SK-N-SH (cell line): ENCODE results near the gene PHAF1. TPM values are rescaled to one million over a fixed set of nuclear protein-coding genes. Genes with fewer than 3 reads are reported as not detected.
A peak's percentile ranks its signal among the peaks of the same experiment; 100 is the strongest.

Source experiments
- CTCF ChIA-PET: fragments of 300-600, 350-600 bp; formaldehyde crosslinking; extraction: SDS; loops from one replicate; lab custom pipeline; 2021; lab: Yijun Ruan, JAX
- POLR2A ChIA-PET: fragments of 350-600 bp; sonication (Branson Sonifier 250); formaldehyde crosslinking; extraction: SDS; loops from one replicate; lab custom pipeline; 2020; ENCODE audit warnings: antibody characterized with exemption, inconsistent platforms; lab: Yijun Ruan, JAX
- DNase-seq: peaks from one replicate; pipeline ENCODE4 v3.0.0; 2012
- H2AFZ ChIP-seq: fragments of 200-600 bp; sonication (generic); 2 replicates; pipeline ENCODE4 v1.8.1; 2016; ENCODE audit warnings: antibody characterized with exemption, mild to moderate bottlenecking, low read depth
- H3F3A ChIP-seq: fragments of 200-600 bp; sonication (generic); replicated peaks from 2 replicates; pipeline ENCODE3; 2016; ENCODE audit warnings: antibody characterized with exemption, mild to moderate bottlenecking; ENCODE audit not compliant: insufficient read depth
- H3K27ac ChIP-seq, 2 experiments: fragments of 200-500 bp in 1 of 2; fragments of 200-600 bp in 1 of 2; sonication (Bioruptor generic) in 1 of 2; sonication (generic), shearing (Covaris generic) in 1 of 2; 2 replicates each; pipeline versions ENCODE4 v1.5.1 to v1.6.1; 2014 to 2016; ENCODE audit warnings: low read depth in 2 of 2, inconsistent platforms in 1 of 2, low read length in 1 of 2, mild to moderate bottlenecking in 1 of 2, mixed read lengths in 1 of 2
- H3K27me3 ChIP-seq: fragments of 200-600 bp; sonication (generic), shearing (Covaris generic); 2 replicates; pipeline ENCODE4 v1.6.1; 2016; ENCODE audit warnings: mixed run types; ENCODE audit not compliant: insufficient read depth
- H3K36me3 ChIP-seq, 2 experiments: fragments of 200-500 bp in 1 of 2; fragments of 200-600 bp in 1 of 2; sonication (Bioruptor generic) in 1 of 2; sonication (generic) in 1 of 2; replicated peaks in 1 of 2; 2 replicates each; pipeline versions ENCODE3 to v1.5.1; 2014 to 2016; ENCODE audit warnings: low read length in 1 of 2, mild to moderate bottlenecking in 1 of 2; ENCODE audit not compliant: insufficient read depth in 2 of 2, control insufficient read depth in 1 of 2
- H3K4me1 ChIP-seq, 2 experiments: fragments of 200-500 bp in 1 of 2; fragments of 200-600 bp in 1 of 2; sonication (Bioruptor generic) in 1 of 2; sonication (generic), shearing (Covaris generic) in 1 of 2; 2 replicates each; pipeline versions ENCODE4 v1.5.1 to v1.6.1; 2014 to 2016; ENCODE audit warnings: low read depth in 1 of 2, low read length in 1 of 2, mixed run types in 1 of 2; ENCODE audit not compliant: insufficient read depth in 2 of 2, control insufficient read depth in 1 of 2
- H3K4me2 ChIP-seq: fragments of 200-600 bp; sonication (generic), shearing (Covaris generic); 2 replicates; pipeline ENCODE4 v1.6.1; 2017; ENCODE audit warnings: mixed run types
- H3K4me3 ChIP-seq, 2 experiments: fragments of 200-500 bp in 1 of 2; fragments of 200-600 bp in 1 of 2; sonication (Bioruptor generic) in 1 of 2; sonication (generic), shearing (Covaris generic) in 1 of 2; 2 replicates each; pipeline versions ENCODE4 v1.5.1 to v1.8.1; 2014 to 2016; ENCODE audit warnings: low read depth in 2 of 2, inconsistent platforms in 1 of 2, low read length in 1 of 2, mild to moderate bottlenecking in 1 of 2, mixed read lengths in 1 of 2, moderate library complexity in 1 of 2
- H3K79me2 ChIP-seq: fragments of 200-600 bp; sonication (generic); 2 replicates; pipeline ENCODE4 v1.8.1; 2017; ENCODE audit warnings: mild to moderate bottlenecking; ENCODE audit not compliant: insufficient read depth
- H3K9ac ChIP-seq: fragments of 200-600 bp; sonication (generic); 2 replicates; pipeline ENCODE4 v1.6.1; 2017; ENCODE audit warnings: mixed run types
- H3K9me2 ChIP-seq: fragments of 200-600 bp; sonication (generic); 2 replicates; pipeline ENCODE4 v1.6.1; 2017; ENCODE audit warnings: mixed run types
- H3K9me3 ChIP-seq: fragments of 200-600 bp; sonication (generic); 2 replicates; pipeline ENCODE4 v1.6.1; 2017; ENCODE audit warnings: mixed run types, mild to moderate bottlenecking, moderate library complexity
- H4K20me1 ChIP-seq: fragments of 200-600 bp; sonication (generic); 2 replicates; pipeline ENCODE4 v1.6.1; 2017; ENCODE audit warnings: mild to moderate bottlenecking, mixed run types; ENCODE audit not compliant: insufficient read depth
- CTCF ChIP-seq: fragments of 200-600 bp; sonication (generic); IDR thresholded peaks from 2 replicates; pipeline ENCODE4 v1.6.1; 2017; ENCODE audit warnings: antibody characterized with exemption, mild to moderate bottlenecking, moderate library complexity
- ELF1 ChIP-seq: IDR thresholded peaks from 2 replicates; pipeline ENCODE4 v1.4.0; 2012
- EP300 ChIP-seq, 2 experiments: IDR thresholded peaks; 2 replicates each; pipeline versions ENCODE4 v1.4.0 to v1.6.1; 2012; ENCODE audit warnings: borderline replicate concordance in 1 of 2, low read depth in 1 of 2, low read length in 1 of 2
- EZH2phosphoT487 ChIP-seq: fragments of 200-600 bp; sonication (generic); IDR thresholded peaks from 2 replicates; pipeline ENCODE4 v1.6.1; 2017; ENCODE audit warnings: low read depth, mixed run types, mild to moderate bottlenecking, antibody characterized with exemption, moderate library complexity, borderline replicate concordance
- FOSL2 ChIP-seq: IDR thresholded peaks from 2 replicates; pipeline ENCODE4 v1.4.0; 2012; ENCODE audit warnings: low read depth, mild to moderate bottlenecking, moderate library complexity, borderline replicate concordance
- GATA2 ChIP-seq: sonication (generic); formaldehyde crosslinking; IDR thresholded peaks from 2 replicates; pipeline ENCODE4 v1.5.0; 2020; ENCODE audit warnings: mild to moderate bottlenecking, missing genetic modification reagents
- JUND ChIP-seq: IDR thresholded peaks from 2 replicates; pipeline ENCODE4 v1.4.0; 2012
- NFIC ChIP-seq: IDR thresholded peaks from 2 replicates; pipeline ENCODE4 v1.4.0; 2012; ENCODE audit warnings: borderline replicate concordance
- NRF1 ChIP-seq: IDR thresholded peaks from 2 replicates; pipeline ENCODE4 v1.6.1; 2012; ENCODE audit warnings: low read depth, mild to moderate bottlenecking, low read length
- POLR2AphosphoS5 ChIP-seq: IDR thresholded peaks from 2 replicates; pipeline ENCODE4 v1.6.1; 2012; ENCODE audit warnings: low read depth, low read length
- RFX5 ChIP-seq: IDR thresholded peaks from 2 replicates; pipeline ENCODE4 v1.6.1; 2012; ENCODE audit warnings: mild to moderate bottlenecking, improper control_type of control experiment, low read length
- RXRA ChIP-seq: IDR thresholded peaks from 2 replicates; pipeline ENCODE4 v1.4.0; 2012; ENCODE audit warnings: low read depth, mild to moderate bottlenecking, borderline replicate concordance
- SIN3A ChIP-seq: IDR thresholded peaks from 2 replicates; pipeline ENCODE4 v1.6.1; 2012; ENCODE audit warnings: low read depth, mild to moderate bottlenecking, low read length, moderate library complexity, borderline replicate concordance
- USF1 ChIP-seq: IDR thresholded peaks from 2 replicates; pipeline ENCODE4 v1.4.0; 2012; ENCODE audit warnings: low read depth, borderline replicate concordance
- WGBS: methylation state at CpG from one replicate; pipeline ENCODE4 v1.1.6; 2017; ENCODE audit warnings: low lambda C conversion rate; 5-methylcytosine and 5-hydroxymethylcytosine counted together
- polyA plus RNA-seq, 3 experiments: library from polyadenylated mRNA; depleted of rRNA; stranded (reverse); fragments of >200 nt; gene quantifications; 2 replicates each; pipeline ENCODE4 v1.2.3, GENCODE V29; 2012

Gene PHAF1
- polyA plus RNA-seq, 1 of the 3 experiments (the other 2 are of a cell fraction): 17.3 TPM

- Histone ChIP-seq H4K20me1 (no peaks in the 10 kb centered on the region), H3F3A (peaks cover 39% of the 10 kb centered on the region), H3K9me2 (no peaks in the 10 kb centered on the region), H3K9ac (no peak overlapping the region), H3K27me3 (no peaks in the 10 kb centered on the region), H3K9me3 (no peaks in the 10 kb centered on the region), H3K4me2 (no peak overlapping the region), H3K4me1 (peaks cover 19 to 28% of the 10 kb centered on the region in 2 experiments), H3K79me2 (peaks cover 86% of the 10 kb centered on the region), H2AFZ (no peak overlapping the region), H3K27ac (peak overlapping the region in 1 of 2 experiments; percentile 48; a peak in 2 of 4 replicates), H3K36me3 (peaks cover 0 to 44% of the 10 kb centered on the region in 2 experiments), H3K4me3 (no peak overlapping the region)
- TF ChIP-seq FOSL2 (no peak), NFIC (no peak), GATA2 (CRISPR knock-in tag) (no peak), POLR2AphosphoS5 (no peak), RFX5 (no peak)
- CTCF ChIA-PET: interaction anchor here (1.2 to 2.5 kb wide), 8 partner anchors 10 to 75 kb away, joined by 3 to 14 read pairs (median 5); no protein-coding TSS in a partner anchor
- POLR2A ChIA-PET: no interaction called here
- DNase-seq: no peak
Observed at GRCh38 chr16:67086822-67087221, 22.9 kb upstream of the PHAF1 start.

- Histone ChIP-seq H3K9me2 (no peaks in the 10 kb centered on the region), H3K27ac (peak overlapping the region in 1 of 2 experiments; percentile 58; a peak in 2 of 4 replicates), H3K27me3 (no peaks in the 10 kb centered on the region), H2AFZ (no peak overlapping the region), H3K9ac (no peak overlapping the region), H3K4me1 (peaks cover 19 to 32% of the 10 kb centered on the region in 2 experiments), H3K79me2 (peaks cover 82% of the 10 kb centered on the region), H3K4me2 (no peak overlapping the region), H3K36me3 (peaks cover 0 to 41% of the 10 kb centered on the region in 2 experiments), H3K9me3 (no peaks in the 10 kb centered on the region), H4K20me1 (peaks cover 4% of the 10 kb centered on the region; the same call in 1 of the 2 replicates), H3K4me3 (no peak overlapping the region), H3F3A (peaks cover 42% of the 10 kb centered on the region)
- CTCF ChIA-PET: interaction anchor here (1.2 to 2.5 kb wide), 8 partner anchors 9 to 75 kb away, joined by 3 to 14 read pairs (median 5); no protein-coding TSS in a partner anchor
- TF ChIP-seq EZH2phosphoT487 (no peak), RXRA (no peak), NRF1 (no peak), EP300 (IDR thresholded peaks at IDR 0.05; ENCODE audit: borderline replicate concordance in 1 of 2, low read depth in 1 of 2, low read length in 1 of 2) (no peak), USF1 (no peak), SIN3A (no peak), CTCF (no peak), JUND (no peak), ELF1 (no peak)
- POLR2A ChIA-PET: no interaction called here
- no peak for DNase-seq
- 100% methylated on average over 1 of the region's 1 CpG for WGBS
Observed at GRCh38 chr16:67087291-67087690, 22.4 kb upstream of the PHAF1 start.
